ENCODE measurements around the gene UNC80.

DNA sequence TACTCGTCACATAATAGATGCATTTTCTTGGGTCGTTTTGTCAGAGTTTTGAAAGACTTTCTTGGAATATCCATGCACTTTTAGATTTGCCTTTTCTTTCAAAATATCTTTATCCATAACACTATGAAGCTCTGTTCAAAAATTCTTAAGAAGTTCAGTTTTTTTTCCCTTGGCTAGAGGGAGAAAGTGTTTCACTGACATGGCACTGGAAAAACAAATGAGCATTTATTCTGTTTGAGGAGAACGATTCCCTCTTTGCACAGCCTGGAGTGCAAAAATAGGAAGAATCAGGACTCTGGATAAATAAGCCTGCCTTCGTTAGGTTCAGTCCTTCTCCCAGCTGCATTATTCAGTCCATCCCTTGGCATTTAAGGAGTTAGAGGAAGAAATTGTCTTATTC lies 139.9 kb downstream of the UNC80 start:
- TF ChIP-seq, protein P1, sequence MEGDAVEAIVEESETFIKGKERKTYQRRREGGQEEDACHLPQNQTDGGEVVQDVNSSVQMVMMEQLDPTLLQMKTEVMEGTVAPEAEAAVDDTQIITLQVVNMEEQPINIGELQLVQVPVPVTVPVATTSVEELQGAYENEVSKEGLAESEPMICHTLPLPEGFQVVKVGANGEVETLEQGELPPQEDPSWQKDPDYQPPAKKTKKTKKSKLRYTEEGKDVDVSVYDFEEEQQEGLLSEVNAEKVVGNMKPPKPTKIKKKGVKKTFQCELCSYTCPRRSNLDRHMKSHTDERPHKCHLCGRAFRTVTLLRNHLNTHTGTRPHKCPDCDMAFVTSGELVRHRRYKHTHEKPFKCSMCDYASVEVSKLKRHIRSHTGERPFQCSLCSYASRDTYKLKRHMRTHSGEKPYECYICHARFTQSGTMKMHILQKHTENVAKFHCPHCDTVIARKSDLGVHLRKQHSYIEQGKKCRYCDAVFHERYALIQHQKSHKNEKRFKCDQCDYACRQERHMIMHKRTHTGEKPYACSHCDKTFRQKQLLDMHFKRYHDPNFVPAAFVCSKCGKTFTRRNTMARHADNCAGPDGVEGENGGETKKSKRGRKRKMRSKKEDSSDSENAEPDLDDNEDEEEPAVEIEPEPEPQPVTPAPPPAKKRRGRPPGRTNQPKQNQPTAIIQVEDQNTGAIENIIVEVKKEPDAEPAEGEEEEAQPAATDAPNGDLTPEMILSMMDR (conservative IDR thresholded peaks at IDR 0.05; ENCODE audit: low read depth, low read length): no peak
- TF ChIP-seq EZH2 (IDR thresholded peaks at IDR 0.05; ENCODE audit: low read length, unreplicated experiment) (no peak), EZH2phosphoT487 (IDR thresholded peaks at IDR 0.05; ENCODE audit: borderline replicate concordance, low read length) (no peak)
